K562 (cell line): Measurements from ENCODE around the gene CECR2. TPM values are rescaled to one million over a fixed set of nuclear protein-coding genes. Genes with fewer than 3 reads are reported as not detected.

Source experiments
- ATAC-seq: fragments of 200-7000 bp; cut with Tn5 transposase; 3 replicates; pipeline ENCODE4 v1.9.1; 2020; ENCODE audit warnings: moderate library complexity
- BruUV-seq: library from RNA; stranded (reverse); fragments of 400-500 nt; replicated peaks from 2 replicates; lab custom pipeline; 2021; lab: Mats Ljungman, UMichigan
- CTCF ChIA-PET: fragments of 300-600 bp; formaldehyde crosslinking; extraction: SDS; loops from one replicate; lab custom pipeline; 2021; ENCODE audit warnings: low intra/inter-chr PET ratio; lab: Yijun Ruan, JAX
- POLR2A ChIA-PET: fragments of 300-600, 350-650 bp; sonication (Branson Sonifier 250); formaldehyde crosslinking; extraction: SDS; loops from one replicate; lab custom pipeline; 2021; ENCODE audit warnings: antibody characterized with exemption, inconsistent platforms; lab: Yijun Ruan, JAX
- DNase-seq, 4 experiments: peaks; one replicate each; pipeline versions ENCODE4 v3.0.0 to v3.0.0-alpha.2; 2011 to 2018; ENCODE audit warnings: low spot score in 3 of 4, mixed read lengths in 3 of 4; ENCODE audit errors: extremely low read depth in 1 of 4
- FAIRE-seq: peaks from 2 replicates; lab custom pipeline; 2011; peaks lifted over from hg19 to GRCh38; lab: Jason Lieb, UNC
- H2AFZ ChIP-seq: 2 replicates; pipeline ENCODE4 v1.6.0; 2011; ENCODE audit warnings: low read depth, low read length, control low read depth, inconsistent platforms
- H3K27ac ChIP-seq: fragments of 200-600 bp; 3 replicates; pipeline ENCODE4 v1.8.0; 2011; ENCODE audit warnings: low read depth, mild to moderate bottlenecking, control low read depth, inconsistent platforms, low read length, moderate library complexity, mixed read lengths; ENCODE audit errors: extremely low read depth
- H3K27me3 ChIP-seq, 2 experiments: fragments of 300-600 bp in 1 of 2; 2 replicates in 1 of 2; 3 replicates in 1 of 2; pipeline versions ENCODE4 v1.6.0 to v1.8.0; 2011; ENCODE audit warnings: inconsistent platforms in 2 of 2, low read length in 2 of 2, mild to moderate bottlenecking in 1 of 2, mixed read lengths in 1 of 2, moderate library complexity in 1 of 2; ENCODE audit not compliant: control insufficient read depth in 2 of 2, insufficient read depth in 2 of 2
- H3K36me3 ChIP-seq: fragments of 300-600 bp; 3 replicates; pipeline ENCODE4 v1.8.0; 2011; ENCODE audit warnings: mild to moderate bottlenecking, low read length, inconsistent platforms; ENCODE audit not compliant: control insufficient read depth, insufficient read depth
- H3K4me1 ChIP-seq, 2 experiments: fragments of 200-600 bp in 1 of 2; replicated peaks in 1 of 2; 2 replicates in 1 of 2; 3 replicates in 1 of 2; pipeline versions ENCODE4 v1.5.1 to v1.8.0; 2011; ENCODE audit warnings: inconsistent platforms in 2 of 2, low read length in 2 of 2, mild to moderate bottlenecking in 1 of 2, mixed read lengths in 1 of 2, moderate library complexity in 1 of 2; ENCODE audit not compliant: control insufficient read depth in 2 of 2, insufficient read depth in 2 of 2
- H3K4me2 ChIP-seq: 2 replicates; pipeline ENCODE4 v1.6.1; 2011; ENCODE audit warnings: low read length, control low read depth, inconsistent platforms, mixed read lengths; ENCODE audit not compliant: insufficient read depth
- H3K4me3 ChIP-seq: fragments of 200-600 bp; sonication (generic), shearing (Covaris generic); 2 replicates; pipeline ENCODE4 v1.5.1; 2016; ENCODE audit warnings: control low read depth, inconsistent platforms
- H3K79me2 ChIP-seq: fragments of 200-600 bp; 3 replicates; pipeline ENCODE4 v1.8.0; 2011; ENCODE audit warnings: low read length, inconsistent platforms; ENCODE audit not compliant: control insufficient read depth, insufficient read depth
- H3K9ac ChIP-seq, 2 experiments: 2 replicates each; pipeline versions ENCODE4 v1.6.0 to v1.6.1; 2011; ENCODE audit warnings: low read depth in 2 of 2, low read length in 2 of 2, control low read depth in 1 of 2, inconsistent platforms in 1 of 2, mild to moderate bottlenecking in 1 of 2, mixed read lengths in 1 of 2; ENCODE audit not compliant: insufficient read depth in 1 of 2
- H3K9me1 ChIP-seq: one replicate; pipeline ENCODE4 v1.6.0; 2011; ENCODE audit warnings: inconsistent platforms, mild to moderate bottlenecking, low read length, moderate library complexity; ENCODE audit not compliant: control insufficient read depth, insufficient read depth
- H3K9me3 ChIP-seq: replicated peaks from 2 replicates; pipeline ENCODE4 v1.5.1; 2011; ENCODE audit warnings: low read depth, low read length, inconsistent platforms; ENCODE audit not compliant: control insufficient read depth, insufficient read depth
- H4K20me1 ChIP-seq: replicated peaks from 2 replicates; pipeline ENCODE4 v1.6.1; 2011; ENCODE audit warnings: low read length, inconsistent platforms, mixed read lengths; ENCODE audit not compliant: control insufficient read depth, insufficient read depth
- YY1 ChIP-seq, 3 experiments: IDR thresholded peaks; 2 replicates each; pipeline ENCODE4 v1.6.1; 2011; ENCODE audit warnings: low read length in 2 of 3, mild to moderate bottlenecking in 2 of 3, moderate library complexity in 2 of 3, borderline replicate concordance in 1 of 3, control low read depth in 1 of 3, low read depth in 1 of 3; ENCODE audit not compliant: insufficient read depth in 3 of 3, insufficient replicate concordance in 2 of 3, control insufficient read depth in 1 of 3, insufficient read length in 1 of 3; ENCODE audit errors: extremely low read depth in 1 of 3
- WGBS: fragments of 100-300 bp; shearing (Covaris generic); methylation state at CpG from one replicate; pipeline ENCODE4 v1.1.6; 2016; ENCODE audit warnings: low coverage, mixed read lengths; ENCODE audit not compliant: insufficient coverage; ENCODE audit errors: missing lambda C conversion rate; 5-methylcytosine and 5-hydroxymethylcytosine counted together
- in situ Hi-C: fragments of 300-500 bp; cut with MboI; formaldehyde crosslinking; loops from 4 replicates; pipeline ENCODE4 v1.15.0; 2018; ENCODE audit warnings: inconsistent platforms, mixed read lengths
- intact Hi-C: fragments of 100-400 bp; cut with micrococcal nuclease; formaldehyde crosslinking; loops from 2 replicates; pipeline ENCODE4 v1.14.2; 2022
- polyA plus RNA-seq, 8 experiments: library from polyadenylated mRNA; depleted of rRNA in 4 of 8; stranded (reverse) in 5 of 8; unstranded in 3 of 8; fragments of >200 nt; fragmentation: Nextera tagmentation in 2 of 8; fragmentation: Illumina TruSeq in 1 of 8; extraction: Ambion mirVana in 2 of 8; extraction: Trizol in 1 of 8; gene quantifications; 2 replicates each; pipeline versions ENCODE4 v1.2.1 to v1.2.3, GENCODE V29; 2011 to 2014; ENCODE audit warnings: inconsistent platforms in 1 of 8, missing spikeins in 1 of 8
- total RNA-seq, 7 experiments: library from RNA; depleted of rRNA in 6 of 7; stranded (reverse); fragments of >200 nt in 6 of 7; fragmentation: Illumina TruSeq in 2 of 7; extraction: Trizol in 2 of 7; gene quantifications; 2 replicates each; pipeline versions ENCODE4 v1.2.1 to v1.2.3, GENCODE V29; 2011 to 2021; ENCODE audit warnings: low replicate concordance in 1 of 7
- TF ChIP-seq, protein P1 (sequence below): sonication (generic); formaldehyde crosslinking; IDR thresholded peaks from 2 replicates; pipeline ENCODE4 v1.8.1; 2023; ENCODE audit warnings: mild to moderate bottlenecking, missing genetic modification reagents, moderate library complexity

CECR2 gene
- total and polyA plus RNA-seq, 9 of the 15 experiments (the other 6 are each of a cell fraction or from before 2014, with no cell fraction given), result 0.01 to 1.00 (median 0.27) TPM

GRCh38 chr22:17575681-17576080, 206.4 kb downstream of the CECR2 start:
- intact Hi-C loops (no loop called here), in situ Hi-C loops (no loop called here)
- no peak overlapping the region for H3K27ac ChIP-seq
- 24% methylated on average over 4 of the region's 4 CpGs for WGBS
- no peak overlapping the region for H3K4me2 ChIP-seq
- peaks cover 9 to 12% of the 10 kb centered on the region in 2 experiments; a peak in 4 of 5 replicates for H3K4me1 ChIP-seq
- ChIA-PET CTCF (no interaction called here), POLR2A (interaction anchor here (1.5 kb wide), 1 partner anchor 15 kb away, joined by 6 read pairs; no protein-coding TSS in a partner anchor)
- no peak overlapping the region for H2AFZ ChIP-seq
- H3K36me3 ChIP-seq, result no peaks in the 10 kb centered on the region
- no peak overlapping the region for H3K9ac ChIP-seq
- DNase-seq, result no peak
- no peaks in the 10 kb centered on the region for H3K79me2 ChIP-seq
- TF ChIP-seq YY1 (IDR thresholded peaks at IDR 0.05; ENCODE audit: borderline replicate concordance in 1 of 3, control insufficient read depth in 1 of 3, extremely low read depth in 1 of 3, insufficient read depth in 3 of 3, insufficient read length in 1 of 3, insufficient replicate concordance in 2 of 3, low read depth in 1 of 3, low read length in 2 of 3), result no peak
- TF ChIP-seq, protein P1, sequence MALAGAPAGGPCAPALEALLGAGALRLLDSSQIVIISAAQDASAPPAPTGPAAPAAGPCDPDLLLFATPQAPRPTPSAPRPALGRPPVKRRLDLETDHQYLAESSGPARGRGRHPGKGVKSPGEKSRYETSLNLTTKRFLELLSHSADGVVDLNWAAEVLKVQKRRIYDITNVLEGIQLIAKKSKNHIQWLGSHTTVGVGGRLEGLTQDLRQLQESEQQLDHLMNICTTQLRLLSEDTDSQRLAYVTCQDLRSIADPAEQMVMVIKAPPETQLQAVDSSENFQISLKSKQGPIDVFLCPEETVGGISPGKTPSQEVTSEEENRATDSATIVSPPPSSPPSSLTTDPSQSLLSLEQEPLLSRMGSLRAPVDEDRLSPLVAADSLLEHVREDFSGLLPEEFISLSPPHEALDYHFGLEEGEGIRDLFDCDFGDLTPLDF, result no peak
- TF ChIP-seq, all 486 proteins: peak for 0
- no TSS peak for BruUV-seq
- Histone ChIP-seq H3K4me3 (no peak overlapping the region), H3K27me3 (peaks cover 26 to 33% of the 10 kb centered on the region in 2 experiments), H4K20me1 (peaks cover 8% of the 10 kb centered on the region; the same call in 1 of the 2 replicates), H3K9me3 (no peaks in the 10 kb centered on the region), H3K9me1 (no peaks in the 10 kb centered on the region)
- FAIRE-seq (no peak), ATAC-seq (no peak)
